ENCODE data around the gene RIPOR3. TPM values are rescaled to one million over a fixed set of nuclear protein-coding genes. Genes with fewer than 3 reads are reported as not detected.

RIPOR3 gene
- polyA plus RNA-seq, 1 of the 3 experiments (the other 2 are of a cell fraction), result 1.2 TPM

DNA sequence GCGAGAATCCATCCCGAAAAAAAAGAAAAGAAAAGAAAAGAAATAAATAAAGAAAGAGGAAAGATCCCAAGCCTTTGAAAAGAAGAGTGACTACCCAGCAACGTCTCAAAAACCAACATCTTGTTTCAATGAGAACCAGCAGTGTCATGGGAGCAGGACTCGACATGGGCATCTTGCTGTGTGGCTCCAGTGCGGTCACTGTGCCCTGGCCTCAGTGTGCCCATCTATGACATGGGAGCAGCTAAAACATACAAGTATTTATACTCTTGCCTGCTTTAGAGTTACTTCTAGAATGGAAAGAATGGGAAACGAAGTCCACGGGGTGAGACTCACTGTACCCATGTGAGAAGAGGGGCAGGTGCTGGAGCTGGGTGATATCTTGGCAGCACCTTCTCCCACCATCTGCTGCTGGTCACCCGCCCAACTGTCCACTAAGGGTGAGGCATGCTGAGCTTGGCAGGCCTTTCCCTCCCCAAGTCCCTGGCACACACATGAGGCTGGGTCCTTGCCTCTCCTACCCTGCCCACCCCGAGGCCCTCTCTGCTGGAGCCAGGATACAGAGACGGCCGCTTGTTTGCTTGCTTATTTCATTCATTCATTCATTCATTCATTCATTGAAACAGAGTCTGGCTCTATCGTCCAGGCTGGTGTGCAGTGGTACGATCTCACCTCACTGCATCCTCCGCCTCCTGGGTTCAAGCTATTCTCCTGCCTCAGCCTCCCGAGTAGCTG lies 77.7 kb downstream of the RIPOR3 start:
- no peak overlapping the region for H3K4me2 ChIP-seq
- no peak overlapping the region for H3K9ac ChIP-seq
- H3K79me2 ChIP-seq (ENCODE audit: insufficient read depth), result no peaks in the 10 kb centered on the region
- TF ChIP-seq TCF12 (IDR thresholded peaks at IDR 0.05) (no peak), POLR2AphosphoS5 (IDR thresholded peaks at IDR 0.05; ENCODE audit: low read depth, low read length) (no peak), FOXM1 (IDR thresholded peaks at IDR 0.05; ENCODE audit: low read depth) (no peak), RXRA (IDR thresholded peaks at IDR 0.05; ENCODE audit: borderline replicate concordance, low read depth) (no peak), ELF1 (IDR thresholded peaks at IDR 0.05) (no peak), RCOR1 (IDR thresholded peaks at IDR 0.05; ENCODE audit: low read length) (no peak), NRF1 (IDR thresholded peaks at IDR 0.05; ENCODE audit: low read depth, low read length) (no peak), MXI1 (IDR thresholded peaks at IDR 0.05; ENCODE audit: low read depth, low read length) (no peak), FOXJ3 (CRISPR knock-in tag; IDR thresholded peaks at IDR 0.05) (no peak), RFX5 (IDR thresholded peaks at IDR 0.05; ENCODE audit: low read length) (no peak), JUND (IDR thresholded peaks at IDR 0.05) (no peak), NFIC (IDR thresholded peaks at IDR 0.05; ENCODE audit: borderline replicate concordance) (no peak), EZH2phosphoT487 (IDR thresholded peaks at IDR 0.05; ENCODE audit: borderline replicate concordance, low read depth) (no peak), TEAD4 (IDR thresholded peaks at IDR 0.05; ENCODE audit: borderline replicate concordance, insufficient read depth) (no peak)
- TF ChIP-seq, protein P1, sequence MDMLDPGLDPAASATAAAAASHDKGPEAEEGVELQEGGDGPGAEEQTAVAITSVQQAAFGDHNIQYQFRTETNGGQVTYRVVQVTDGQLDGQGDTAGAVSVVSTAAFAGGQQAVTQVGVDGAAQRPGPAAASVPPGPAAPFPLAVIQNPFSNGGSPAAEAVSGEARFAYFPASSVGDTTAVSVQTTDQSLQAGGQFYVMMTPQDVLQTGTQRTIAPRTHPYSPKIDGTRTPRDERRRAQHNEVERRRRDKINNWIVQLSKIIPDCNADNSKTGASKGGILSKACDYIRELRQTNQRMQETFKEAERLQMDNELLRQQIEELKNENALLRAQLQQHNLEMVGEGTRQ (IDR thresholded peaks at IDR 0.05; ENCODE audit: borderline replicate concordance, low read depth, low read length), result no peak
- TF ChIP-seq, protein P2, sequence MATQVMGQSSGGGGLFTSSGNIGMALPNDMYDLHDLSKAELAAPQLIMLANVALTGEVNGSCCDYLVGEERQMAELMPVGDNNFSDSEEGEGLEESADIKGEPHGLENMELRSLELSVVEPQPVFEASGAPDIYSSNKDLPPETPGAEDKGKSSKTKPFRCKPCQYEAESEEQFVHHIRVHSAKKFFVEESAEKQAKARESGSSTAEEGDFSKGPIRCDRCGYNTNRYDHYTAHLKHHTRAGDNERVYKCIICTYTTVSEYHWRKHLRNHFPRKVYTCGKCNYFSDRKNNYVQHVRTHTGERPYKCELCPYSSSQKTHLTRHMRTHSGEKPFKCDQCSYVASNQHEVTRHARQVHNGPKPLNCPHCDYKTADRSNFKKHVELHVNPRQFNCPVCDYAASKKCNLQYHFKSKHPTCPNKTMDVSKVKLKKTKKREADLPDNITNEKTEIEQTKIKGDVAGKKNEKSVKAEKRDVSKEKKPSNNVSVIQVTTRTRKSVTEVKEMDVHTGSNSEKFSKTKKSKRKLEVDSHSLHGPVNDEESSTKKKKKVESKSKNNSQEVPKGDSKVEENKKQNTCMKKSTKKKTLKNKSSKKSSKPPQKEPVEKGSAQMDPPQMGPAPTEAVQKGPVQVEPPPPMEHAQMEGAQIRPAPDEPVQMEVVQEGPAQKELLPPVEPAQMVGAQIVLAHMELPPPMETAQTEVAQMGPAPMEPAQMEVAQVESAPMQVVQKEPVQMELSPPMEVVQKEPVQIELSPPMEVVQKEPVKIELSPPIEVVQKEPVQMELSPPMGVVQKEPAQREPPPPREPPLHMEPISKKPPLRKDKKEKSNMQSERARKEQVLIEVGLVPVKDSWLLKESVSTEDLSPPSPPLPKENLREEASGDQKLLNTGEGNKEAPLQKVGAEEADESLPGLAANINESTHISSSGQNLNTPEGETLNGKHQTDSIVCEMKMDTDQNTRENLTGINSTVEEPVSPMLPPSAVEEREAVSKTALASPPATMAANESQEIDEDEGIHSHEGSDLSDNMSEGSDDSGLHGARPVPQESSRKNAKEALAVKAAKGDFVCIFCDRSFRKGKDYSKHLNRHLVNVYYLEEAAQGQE (IDR thresholded peaks at IDR 0.05; ENCODE audit: low read depth, low read length), result no peak
- TF ChIP-seq, protein P3, sequence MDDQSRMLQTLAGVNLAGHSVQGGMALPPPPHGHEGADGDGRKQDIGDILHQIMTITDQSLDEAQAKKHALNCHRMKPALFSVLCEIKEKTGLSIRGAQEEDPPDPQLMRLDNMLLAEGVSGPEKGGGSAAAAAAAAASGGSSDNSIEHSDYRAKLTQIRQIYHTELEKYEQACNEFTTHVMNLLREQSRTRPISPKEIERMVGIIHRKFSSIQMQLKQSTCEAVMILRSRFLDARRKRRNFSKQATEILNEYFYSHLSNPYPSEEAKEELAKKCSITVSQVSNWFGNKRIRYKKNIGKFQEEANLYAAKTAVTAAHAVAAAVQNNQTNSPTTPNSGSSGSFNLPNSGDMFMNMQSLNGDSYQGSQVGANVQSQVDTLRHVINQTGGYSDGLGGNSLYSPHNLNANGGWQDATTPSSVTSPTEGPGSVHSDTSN (IDR thresholded peaks at IDR 0.05), result no peak
- TF ChIP-seq, protein P4, sequence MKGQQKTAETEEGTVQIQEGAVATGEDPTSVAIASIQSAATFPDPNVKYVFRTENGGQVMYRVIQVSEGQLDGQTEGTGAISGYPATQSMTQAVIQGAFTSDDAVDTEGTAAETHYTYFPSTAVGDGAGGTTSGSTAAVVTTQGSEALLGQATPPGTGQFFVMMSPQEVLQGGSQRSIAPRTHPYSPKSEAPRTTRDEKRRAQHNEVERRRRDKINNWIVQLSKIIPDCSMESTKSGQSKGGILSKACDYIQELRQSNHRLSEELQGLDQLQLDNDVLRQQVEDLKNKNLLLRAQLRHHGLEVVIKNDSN (IDR thresholded peaks at IDR 0.05; ENCODE audit: borderline replicate concordance, low read depth), result no peak
- TF ChIP-seq, protein P5, sequence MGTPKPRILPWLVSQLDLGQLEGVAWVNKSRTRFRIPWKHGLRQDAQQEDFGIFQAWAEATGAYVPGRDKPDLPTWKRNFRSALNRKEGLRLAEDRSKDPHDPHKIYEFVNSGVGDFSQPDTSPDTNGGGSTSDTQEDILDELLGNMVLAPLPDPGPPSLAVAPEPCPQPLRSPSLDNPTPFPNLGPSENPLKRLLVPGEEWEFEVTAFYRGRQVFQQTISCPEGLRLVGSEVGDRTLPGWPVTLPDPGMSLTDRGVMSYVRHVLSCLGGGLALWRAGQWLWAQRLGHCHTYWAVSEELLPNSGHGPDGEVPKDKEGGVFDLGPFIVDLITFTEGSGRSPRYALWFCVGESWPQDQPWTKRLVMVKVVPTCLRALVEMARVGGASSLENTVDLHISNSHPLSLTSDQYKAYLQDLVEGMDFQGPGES (IDR thresholded peaks at IDR 0.05; ENCODE audit: low read depth, low read length), result no peak
- H3K9me3 ChIP-seq, result no peaks in the 10 kb centered on the region
- H3K4me3 ChIP-seq (ENCODE audit: low read depth in 2 of 2, low read length in 1 of 2), result no peak overlapping the region
- no peaks in the 10 kb centered on the region for H3K36me3 ChIP-seq (replicated peaks in 1 of 2; ENCODE audit: control insufficient read depth in 1 of 2, insufficient read depth in 2 of 2, low read length in 1 of 2)
- CTCF ChIA-PET, result interaction anchor here (0.6 to 1.4 kb wide), 2 partner anchors 22 to 34 kb away, joined by 3 read pairs; no protein-coding TSS in a partner anchor
- no peaks in the 10 kb centered on the region for H3F3A ChIP-seq (replicated peaks; ENCODE audit: insufficient read depth)
- no peaks in the 10 kb centered on the region for H3K4me1 ChIP-seq (ENCODE audit: control insufficient read depth in 1 of 2, insufficient read depth in 2 of 2, low read depth in 1 of 2, low read length in 1 of 2)
- WGBS (ENCODE audit: low lambda C conversion rate), result 92% methylated on average over 14 of the region's 15 CpGs
- no peak overlapping the region for H2AFZ ChIP-seq (ENCODE audit: low read depth)
- POLR2A ChIA-PET, result no interaction called here
- DNase-seq, result no peak
- no peaks in the 10 kb centered on the region for H3K9me2 ChIP-seq
- no peak overlapping the region for H3K27ac ChIP-seq (ENCODE audit: low read depth in 2 of 2, low read length in 1 of 2)
- no peaks in the 10 kb centered on the region for H3K27me3 ChIP-seq (ENCODE audit: insufficient read depth)
- H4K20me1 ChIP-seq (ENCODE audit: insufficient read depth), result no peaks in the 10 kb centered on the region

Data from SK-N-SH (cell line).